ENCODE results near the gene GINS3.
A peak's percentile ranks its signal among the peaks of the same experiment; 100 is the strongest.

GINS3 gene

GRCh38 chr16:58392215-58393137 is at the start of gene GINS3:
TSS of gene GINS3 (plus strand) at chr16:58392471. CDS start at chr16:58392602, 131 bp downstream.
- DNase-seq = peak; percentile 75

GRCh38 chr16:58343562-58343961 is 48.7 kb upstream of the GINS3 start:
- no peak for DNase-seq

- no peak for DNase-seq
Observed at GRCh38 chr16:58345574-58346354, 46.5 kb upstream of the GINS3 start.

GRCh38 chr16:58346831-58347371 is 45.4 kb upstream of the GINS3 start:
- DNase-seq = no peak

- DNase-seq = no peak
Observed at GRCh38 chr16:58348986-58349385, 43.3 kb upstream of the GINS3 start.

- no peak for DNase-seq
Observed at GRCh38 chr16:58352690-58353089, 39.6 kb upstream of the GINS3 start.

- DNase-seq = no peak
Observed at GRCh38 chr16:58360041-58360634, 32.1 kb upstream of the GINS3 start.

- DNase-seq = no peak
Observed at GRCh38 chr16:58361726-58362125, 30.5 kb upstream of the GINS3 start.

GRCh38 chr16:58363746-58364393 is 28.4 kb upstream of the GINS3 start:
- no peak for DNase-seq

- no peak for DNase-seq
Observed at GRCh38 chr16:58365623-58366022, 26.6 kb upstream of the GINS3 start.

- DNase-seq = no peak
Observed at GRCh38 chr16:58366247-58367031, 25.8 kb upstream of the GINS3 start.

- DNase-seq = no peak
Observed at GRCh38 chr16:58367252-58367651, 25.0 kb upstream of the GINS3 start.

- DNase-seq = no peak
Observed at GRCh38 chr16:58371841-58372240, 20.4 kb upstream of the GINS3 start.

GRCh38 chr16:58375386-58375785 is 16.9 kb upstream of the GINS3 start:
- no peak for DNase-seq

GRCh38 chr16:58377932-58378331 is 14.3 kb upstream of the GINS3 start:
- DNase-seq = no peak

- DNase-seq = no peak
Observed at GRCh38 chr16:58378401-58378800, 13.9 kb upstream of the GINS3 start.

GRCh38 chr16:58379736-58380135 is 12.5 kb upstream of the GINS3 start:
- DNase-seq = no peak

- no peak for DNase-seq
Observed at GRCh38 chr16:58381661-58382060, 10.6 kb upstream of the GINS3 start.

GRCh38 chr16:58384437-58385055 is 7.7 kb upstream of the GINS3 start:
- no peak for DNase-seq

GRCh38 chr16:58385218-58385773 is 7.0 kb upstream of the GINS3 start:
- no peak for DNase-seq

- DNase-seq = no peak
Observed at GRCh38 chr16:58389724-58390123, 2.5 kb upstream of the GINS3 start.
